HepG2 (cell line): ENCODE data around the gene SMIM36. TPM values are rescaled to one million over a fixed set of nuclear protein-coding genes. Genes with fewer than 3 reads are reported as not detected.
A peak's percentile ranks its signal among the peaks of the same experiment; 100 is the strongest.

Experiments
- CENPX ChIP-seq: sonication (generic); formaldehyde crosslinking; IDR thresholded peaks from 2 replicates; pipeline ENCODE4 v1.9.0; 2021; ENCODE audit warnings: mild to moderate bottlenecking, missing genetic modification reagents, moderate library complexity
- KAT8 ChIP-seq: IDR thresholded peaks from 2 replicates; pipeline ENCODE4 v1.6.1; 2016; ENCODE audit warnings: missing genetic modification reagents, missing compliant biosample characterization
- NCOA2 ChIP-seq: sonication (generic); formaldehyde crosslinking; IDR thresholded peaks from 2 replicates; pipeline ENCODE4 v1.8.0; 2022; ENCODE audit warnings: inconsistent platforms
- NCOA5 ChIP-seq: sonication (generic); formaldehyde crosslinking; IDR thresholded peaks from 2 replicates; pipeline ENCODE4 v1.4.0; 2020; ENCODE audit warnings: missing genetic modification reagents
- RBFOX2 ChIP-seq: fragments of 200-400 bp; formaldehyde crosslinking; IDR thresholded peaks from 2 replicates; pipeline ENCODE4 v1.6.1; 2017; ENCODE audit warnings: low read depth, mild to moderate bottlenecking, low read length
- YY1 ChIP-seq: IDR thresholded peaks from 2 replicates; pipeline ENCODE4 v1.6.1; 2011; ENCODE audit warnings: low read length, low read depth, moderate library complexity, mild to moderate bottlenecking; ENCODE audit not compliant: insufficient read depth, insufficient replicate concordance
- ZNF841 ChIP-seq: sonication (generic); formaldehyde crosslinking; IDR thresholded peaks from 2 replicates; pipeline ENCODE4 v1.8.1; 2023; ENCODE audit warnings: missing genetic modification reagents, borderline replicate concordance
- polyA plus RNA-seq, 8 experiments: library from polyadenylated mRNA; depleted of rRNA in 3 of 8; stranded (reverse) in 7 of 8; unstranded in 1 of 8; fragments of >200 nt; fragmentation: Illumina TruSeq in 4 of 8; extraction: Trizol in 4 of 8; gene quantifications; 2 replicates each; pipeline versions ENCODE4 v1.2.1 to v1.2.3, GENCODE V29; 2011 to 2016; ENCODE audit warnings: low read depth in 4 of 8, missing spikeins in 1 of 8, mixed read lengths in 1 of 8; ENCODE audit not compliant: insufficient read depth in 1 of 8
- total RNA-seq, 5 experiments: library from RNA; depleted of rRNA; stranded (reverse); fragments of >200 nt; fragmentation: Illumina TruSeq; extraction: Trizol; gene quantifications; 2 replicates each; pipeline ENCODE4 v1.2.3, GENCODE V29; 2016; ENCODE audit warnings: low read depth in 1 of 5
- TF ChIP-seq, protein P1 (sequence below): sonication (generic); formaldehyde crosslinking; IDR thresholded peaks from 2 replicates; pipeline ENCODE4 v1.4.0; 2020; ENCODE audit warnings: missing genetic modification reagents
- TF ChIP-seq, protein P2 (sequence below): sonication (generic); formaldehyde crosslinking; IDR thresholded peaks from 2 replicates; pipeline ENCODE4 v1.4.0; 2020; ENCODE audit warnings: mild to moderate bottlenecking, missing genetic modification reagents
- TF ChIP-seq, protein P3 (sequence below): sonication (generic); formaldehyde crosslinking; IDR thresholded peaks from 2 replicates; pipeline ENCODE4 v1.4.0; 2020; ENCODE audit warnings: mild to moderate bottlenecking, low read depth, missing genetic modification reagents

The SMIM36 gene
- total and polyA plus RNA-seq, 2 of the 13 experiments (the other 11 are each of a cell fraction or from before 2014, with no cell fraction given), result not detected

DNA sequence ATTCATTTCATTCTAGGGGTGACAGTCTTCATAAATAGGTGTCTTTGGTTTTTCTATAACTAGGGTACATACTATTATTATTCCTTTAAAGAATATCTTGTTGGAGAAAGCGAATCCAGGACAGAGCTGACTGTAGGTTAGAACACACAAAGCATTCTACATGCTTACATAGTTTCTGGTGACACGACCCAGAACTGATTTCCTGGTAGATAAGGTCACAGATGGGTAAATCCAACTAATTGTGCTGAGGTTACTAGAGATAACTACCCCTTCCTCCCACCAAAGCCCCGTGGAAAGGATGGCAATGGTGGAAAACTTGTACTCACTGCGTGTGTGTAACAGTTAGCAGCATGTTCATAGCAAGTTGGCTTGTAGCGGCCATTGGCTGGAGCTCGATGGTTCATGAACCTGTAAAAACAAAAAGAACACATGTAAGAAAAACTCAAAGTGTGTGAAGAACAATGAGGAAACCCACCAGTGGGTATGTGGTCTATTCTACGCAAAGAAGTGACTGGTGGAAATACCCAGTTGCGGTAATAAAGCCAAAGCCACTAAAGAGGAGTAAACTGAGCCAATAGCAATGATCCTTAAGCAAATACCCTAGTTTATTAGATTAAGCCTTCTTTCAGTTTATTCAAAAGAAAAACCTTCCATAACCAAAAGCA, 97.3 kb downstream of the SMIM36 start (continued):
- TF ChIP-seq, protein P1, sequence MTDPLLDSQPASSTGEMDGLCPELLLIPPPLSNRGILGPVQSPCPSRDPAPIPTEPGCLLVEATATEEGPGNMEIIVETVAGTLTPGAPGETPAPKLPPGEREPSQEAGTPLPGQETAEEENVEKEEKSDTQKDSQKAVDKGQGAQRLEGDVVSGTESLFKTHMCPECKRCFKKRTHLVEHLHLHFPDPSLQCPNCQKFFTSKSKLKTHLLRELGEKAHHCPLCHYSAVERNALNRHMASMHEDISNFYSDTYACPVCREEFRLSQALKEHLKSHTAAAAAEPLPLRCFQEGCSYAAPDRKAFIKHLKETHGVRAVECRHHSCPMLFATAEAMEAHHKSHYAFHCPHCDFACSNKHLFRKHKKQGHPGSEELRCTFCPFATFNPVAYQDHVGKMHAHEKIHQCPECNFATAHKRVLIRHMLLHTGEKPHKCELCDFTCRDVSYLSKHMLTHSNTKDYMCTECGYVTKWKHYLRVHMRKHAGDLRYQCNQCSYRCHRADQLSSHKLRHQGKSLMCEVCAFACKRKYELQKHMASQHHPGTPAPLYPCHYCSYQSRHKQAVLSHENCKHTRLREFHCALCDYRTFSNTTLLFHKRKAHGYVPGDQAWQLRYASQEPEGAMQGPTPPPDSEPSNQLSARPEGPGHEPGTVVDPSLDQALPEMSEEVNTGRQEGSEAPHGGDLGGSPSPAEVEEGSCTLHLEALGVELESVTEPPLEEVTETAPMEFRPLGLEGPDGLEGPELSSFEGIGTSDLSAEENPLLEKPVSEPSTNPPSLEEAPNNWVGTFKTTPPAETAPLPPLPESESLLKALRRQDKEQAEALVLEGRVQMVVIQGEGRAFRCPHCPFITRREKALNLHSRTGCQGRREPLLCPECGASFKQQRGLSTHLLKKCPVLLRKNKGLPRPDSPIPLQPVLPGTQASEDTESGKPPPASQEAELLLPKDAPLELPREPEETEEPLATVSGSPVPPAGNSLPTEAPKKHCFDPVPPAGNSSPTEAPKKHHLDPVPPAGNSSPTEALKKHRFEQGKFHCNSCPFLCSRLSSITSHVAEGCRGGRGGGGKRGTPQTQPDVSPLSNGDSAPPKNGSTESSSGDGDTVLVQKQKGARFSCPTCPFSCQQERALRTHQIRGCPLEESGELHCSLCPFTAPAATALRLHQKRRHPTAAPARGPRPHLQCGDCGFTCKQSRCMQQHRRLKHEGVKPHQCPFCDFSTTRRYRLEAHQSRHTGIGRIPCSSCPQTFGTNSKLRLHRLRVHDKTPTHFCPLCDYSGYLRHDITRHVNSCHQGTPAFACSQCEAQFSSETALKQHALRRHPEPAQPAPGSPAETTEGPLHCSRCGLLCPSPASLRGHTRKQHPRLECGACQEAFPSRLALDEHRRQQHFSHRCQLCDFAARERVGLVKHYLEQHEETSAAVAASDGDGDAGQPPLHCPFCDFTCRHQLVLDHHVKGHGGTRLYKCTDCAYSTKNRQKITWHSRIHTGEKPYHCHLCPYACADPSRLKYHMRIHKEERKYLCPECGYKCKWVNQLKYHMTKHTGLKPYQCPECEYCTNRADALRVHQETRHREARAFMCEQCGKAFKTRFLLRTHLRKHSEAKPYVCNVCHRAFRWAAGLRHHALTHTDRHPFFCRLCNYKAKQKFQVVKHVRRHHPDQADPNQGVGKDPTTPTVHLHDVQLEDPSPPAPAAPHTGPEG (CRISPR knock-in tag), result no peak
- TF ChIP-seq CENPX (CRISPR knock-in tag) (no peak), KAT8 (CRISPR knock-in tag) (no peak), YY1 (no peak), NCOA2 (CRISPR knock-in tag) (no peak), ZNF841 (CRISPR knock-in tag) (no peak), NCOA5 (CRISPR knock-in tag) (no peak), RBFOX2 (peak; percentile 74)
- TF ChIP-seq, protein P2, sequence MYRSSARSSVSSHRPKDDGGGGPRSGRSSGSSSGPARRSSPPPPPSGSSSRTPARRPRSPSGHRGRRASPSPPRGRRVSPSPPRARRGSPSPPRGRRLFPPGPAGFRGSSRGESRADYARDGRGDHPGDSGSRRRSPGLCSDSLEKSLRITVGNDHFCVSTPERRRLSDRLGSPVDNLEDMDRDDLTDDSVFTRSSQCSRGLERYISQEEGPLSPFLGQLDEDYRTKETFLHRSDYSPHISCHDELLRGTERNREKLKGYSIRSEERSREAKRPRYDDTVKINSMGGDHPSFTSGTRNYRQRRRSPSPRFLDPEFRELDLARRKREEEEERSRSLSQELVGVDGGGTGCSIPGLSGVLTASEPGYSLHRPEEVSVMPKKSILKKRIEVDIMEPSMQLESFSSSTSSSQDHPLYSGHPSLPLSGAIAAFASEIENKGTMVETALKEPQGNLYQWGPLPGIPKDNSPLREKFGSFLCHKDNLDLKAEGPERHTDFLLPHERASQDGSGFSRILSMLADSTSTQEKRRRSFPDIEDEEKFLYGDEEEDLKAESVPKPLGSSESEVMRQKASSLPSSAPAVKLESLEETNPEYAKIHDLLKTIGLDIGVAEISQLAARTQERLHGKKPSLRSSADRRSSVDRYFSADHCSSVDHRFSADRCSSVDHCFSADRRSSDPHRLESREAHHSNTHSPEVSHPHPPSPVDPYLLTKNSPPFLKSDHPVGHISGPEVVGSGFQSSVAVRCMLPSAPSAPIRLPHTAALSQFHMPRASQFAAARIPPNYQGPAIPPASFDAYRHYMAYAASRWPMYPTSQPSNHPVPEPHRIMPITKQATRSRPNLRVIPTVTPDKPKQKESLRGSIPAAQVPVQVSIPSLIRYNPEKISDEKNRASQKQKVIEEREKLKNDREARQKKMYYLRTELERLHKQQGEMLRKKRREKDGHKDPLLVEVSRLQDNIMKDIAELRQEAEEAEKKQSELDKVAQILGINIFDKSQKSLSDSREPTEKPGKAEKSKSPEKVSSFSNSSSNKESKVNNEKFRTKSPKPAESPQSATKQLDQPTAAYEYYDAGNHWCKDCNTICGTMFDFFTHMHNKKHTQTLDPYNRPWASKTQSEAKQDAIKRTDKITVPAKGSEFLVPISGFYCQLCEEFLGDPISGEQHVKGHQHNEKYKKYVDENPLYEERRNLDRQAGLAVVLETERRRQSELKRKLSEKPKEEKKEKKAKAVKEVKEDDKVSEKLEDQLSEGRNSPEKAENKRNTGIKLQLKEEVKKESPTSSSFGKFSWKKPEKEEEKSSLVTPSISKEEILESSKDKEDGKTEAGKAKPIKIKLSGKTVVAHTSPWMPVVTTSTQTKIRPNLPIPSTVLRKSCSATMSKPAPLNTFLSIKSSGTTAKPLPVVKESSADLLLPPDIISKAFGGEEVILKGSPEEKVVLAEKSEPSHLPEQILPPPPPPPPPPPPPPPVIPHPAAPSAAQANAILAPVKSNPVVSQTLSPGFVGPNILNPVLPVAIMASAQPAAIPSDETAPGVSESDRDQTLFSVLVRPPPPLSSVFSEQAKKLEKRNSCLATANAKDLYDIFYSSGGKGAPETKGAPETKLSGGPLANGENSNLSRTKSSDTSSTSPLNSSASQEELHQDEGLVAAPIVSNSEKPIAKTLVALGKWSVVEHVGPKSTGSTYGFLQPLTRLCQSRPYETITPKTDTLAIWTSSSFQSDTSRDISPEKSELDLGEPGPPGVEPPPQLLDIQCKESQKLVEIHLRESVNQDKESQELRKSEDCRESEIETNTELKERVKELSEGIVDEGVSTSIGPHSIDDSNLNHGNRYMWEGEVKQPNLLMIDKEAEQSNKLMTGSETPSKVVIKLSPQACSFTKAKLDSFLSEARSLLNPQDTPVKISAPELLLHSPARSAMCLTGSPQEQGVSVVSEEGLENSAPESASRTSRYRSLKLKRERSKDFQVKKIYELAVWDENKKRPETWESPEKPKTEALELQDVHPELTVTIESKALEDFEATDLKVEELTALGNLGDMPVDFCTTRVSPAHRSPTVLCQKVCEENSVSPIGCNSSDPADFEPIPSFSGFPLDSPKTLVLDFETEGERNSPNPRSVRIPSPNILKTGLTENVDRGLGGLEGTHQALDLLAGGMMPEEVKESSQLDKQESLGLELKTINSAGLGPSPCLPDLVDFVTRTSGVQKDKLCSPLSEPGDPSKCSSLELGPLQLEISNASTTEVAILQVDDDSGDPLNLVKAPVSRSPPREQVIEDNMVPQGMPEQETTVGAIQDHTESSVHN, result no peak
- TF ChIP-seq, protein P3, sequence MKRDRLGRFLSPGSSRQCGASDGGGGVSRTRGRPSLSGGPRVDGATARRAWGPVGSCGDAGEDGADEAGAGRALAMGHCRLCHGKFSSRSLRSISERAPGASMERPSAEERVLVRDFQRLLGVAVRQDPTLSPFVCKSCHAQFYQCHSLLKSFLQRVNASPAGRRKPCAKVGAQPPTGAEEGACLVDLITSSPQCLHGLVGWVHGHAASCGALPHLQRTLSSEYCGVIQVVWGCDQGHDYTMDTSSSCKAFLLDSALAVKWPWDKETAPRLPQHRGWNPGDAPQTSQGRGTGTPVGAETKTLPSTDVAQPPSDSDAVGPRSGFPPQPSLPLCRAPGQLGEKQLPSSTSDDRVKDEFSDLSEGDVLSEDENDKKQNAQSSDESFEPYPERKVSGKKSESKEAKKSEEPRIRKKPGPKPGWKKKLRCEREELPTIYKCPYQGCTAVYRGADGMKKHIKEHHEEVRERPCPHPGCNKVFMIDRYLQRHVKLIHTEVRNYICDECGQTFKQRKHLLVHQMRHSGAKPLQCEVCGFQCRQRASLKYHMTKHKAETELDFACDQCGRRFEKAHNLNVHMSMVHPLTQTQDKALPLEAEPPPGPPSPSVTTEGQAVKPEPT (CRISPR knock-in tag), result no peak
